ENCODE measurements around the gene RNF13. TPM values are rescaled to one million over a fixed set of nuclear protein-coding genes. Genes with fewer than 3 reads are reported as not detected.

RNF13 gene
- total RNA-seq, 1 experiment from 2014 or later: 28.9 TPM

DNA sequence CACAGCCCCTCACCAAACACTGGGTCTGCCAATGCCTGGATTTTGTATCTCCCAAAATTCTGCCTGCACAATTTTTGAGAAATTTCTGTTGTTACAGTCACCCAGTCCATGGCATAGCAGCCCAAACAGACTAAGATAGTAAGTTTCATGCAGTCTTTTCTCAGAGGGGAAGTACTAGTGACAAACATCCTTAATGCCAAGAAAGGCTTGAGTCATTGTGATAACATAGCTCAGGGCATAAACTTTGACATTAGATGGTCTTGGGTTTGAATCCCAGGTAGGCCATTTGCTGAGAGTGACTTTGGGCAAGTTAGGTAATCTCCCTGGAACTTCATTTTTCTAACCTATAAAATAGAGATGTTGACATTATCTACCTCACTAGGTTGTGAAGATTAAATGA, 193.8 kb downstream of the RNF13 start:
- TF ChIP-seq, protein P1, sequence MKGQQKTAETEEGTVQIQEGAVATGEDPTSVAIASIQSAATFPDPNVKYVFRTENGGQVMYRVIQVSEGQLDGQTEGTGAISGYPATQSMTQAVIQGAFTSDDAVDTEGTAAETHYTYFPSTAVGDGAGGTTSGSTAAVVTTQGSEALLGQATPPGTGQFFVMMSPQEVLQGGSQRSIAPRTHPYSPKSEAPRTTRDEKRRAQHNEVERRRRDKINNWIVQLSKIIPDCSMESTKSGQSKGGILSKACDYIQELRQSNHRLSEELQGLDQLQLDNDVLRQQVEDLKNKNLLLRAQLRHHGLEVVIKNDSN (CRISPR knock-in tag; IDR thresholded peaks at IDR 0.05): no peak
- TF ChIP-seq NFATC4 (CRISPR knock-in tag; IDR thresholded peaks at IDR 0.05) (no peak), ZNF423 (CRISPR knock-in tag; IDR thresholded peaks at IDR 0.05) (no peak), NFE2L1 (CRISPR knock-in tag; IDR thresholded peaks at IDR 0.05) (no peak), RORB (CRISPR knock-in tag; IDR thresholded peaks at IDR 0.05) (no peak), SMAD4 (CRISPR knock-in tag; IDR thresholded peaks at IDR 0.05) (no peak), PRRX2 (CRISPR knock-in tag; IDR thresholded peaks at IDR 0.05) (no peak), ESRRA (CRISPR knock-in tag; IDR thresholded peaks at IDR 0.05; ENCODE audit: borderline replicate concordance) (no peak), ZNF317 (CRISPR knock-in tag; IDR thresholded peaks at IDR 0.05; ENCODE audit: borderline replicate concordance, low read depth) (no peak), ZNF671 (CRISPR knock-in tag; IDR thresholded peaks at IDR 0.05) (no peak)
- TF ChIP-seq, protein P2, sequence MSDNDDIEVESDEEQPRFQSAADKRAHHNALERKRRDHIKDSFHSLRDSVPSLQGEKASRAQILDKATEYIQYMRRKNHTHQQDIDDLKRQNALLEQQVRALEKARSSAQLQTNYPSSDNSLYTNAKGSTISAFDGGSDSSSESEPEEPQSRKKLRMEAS (CRISPR knock-in tag; IDR thresholded peaks at IDR 0.05): no peak
- TF ChIP-seq, protein P3, sequence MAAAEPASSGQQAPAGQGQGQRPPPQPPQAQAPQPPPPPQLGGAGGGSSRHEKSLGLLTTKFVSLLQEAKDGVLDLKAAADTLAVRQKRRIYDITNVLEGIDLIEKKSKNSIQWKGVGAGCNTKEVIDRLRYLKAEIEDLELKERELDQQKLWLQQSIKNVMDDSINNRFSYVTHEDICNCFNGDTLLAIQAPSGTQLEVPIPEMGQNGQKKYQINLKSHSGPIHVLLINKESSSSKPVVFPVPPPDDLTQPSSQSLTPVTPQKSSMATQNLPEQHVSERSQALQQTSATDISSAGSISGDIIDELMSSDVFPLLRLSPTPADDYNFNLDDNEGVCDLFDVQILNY (CRISPR knock-in tag; IDR thresholded peaks at IDR 0.05): no peak
- TF ChIP-seq, protein P4, sequence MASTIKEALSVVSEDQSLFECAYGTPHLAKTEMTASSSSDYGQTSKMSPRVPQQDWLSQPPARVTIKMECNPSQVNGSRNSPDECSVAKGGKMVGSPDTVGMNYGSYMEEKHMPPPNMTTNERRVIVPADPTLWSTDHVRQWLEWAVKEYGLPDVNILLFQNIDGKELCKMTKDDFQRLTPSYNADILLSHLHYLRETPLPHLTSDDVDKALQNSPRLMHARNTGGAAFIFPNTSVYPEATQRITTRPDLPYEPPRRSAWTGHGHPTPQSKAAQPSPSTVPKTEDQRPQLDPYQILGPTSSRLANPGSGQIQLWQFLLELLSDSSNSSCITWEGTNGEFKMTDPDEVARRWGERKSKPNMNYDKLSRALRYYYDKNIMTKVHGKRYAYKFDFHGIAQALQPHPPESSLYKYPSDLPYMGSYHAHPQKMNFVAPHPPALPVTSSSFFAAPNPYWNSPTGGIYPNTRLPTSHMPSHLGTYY (CRISPR knock-in tag; IDR thresholded peaks at IDR 0.05): no peak
- TF ChIP-seq, protein P5, sequence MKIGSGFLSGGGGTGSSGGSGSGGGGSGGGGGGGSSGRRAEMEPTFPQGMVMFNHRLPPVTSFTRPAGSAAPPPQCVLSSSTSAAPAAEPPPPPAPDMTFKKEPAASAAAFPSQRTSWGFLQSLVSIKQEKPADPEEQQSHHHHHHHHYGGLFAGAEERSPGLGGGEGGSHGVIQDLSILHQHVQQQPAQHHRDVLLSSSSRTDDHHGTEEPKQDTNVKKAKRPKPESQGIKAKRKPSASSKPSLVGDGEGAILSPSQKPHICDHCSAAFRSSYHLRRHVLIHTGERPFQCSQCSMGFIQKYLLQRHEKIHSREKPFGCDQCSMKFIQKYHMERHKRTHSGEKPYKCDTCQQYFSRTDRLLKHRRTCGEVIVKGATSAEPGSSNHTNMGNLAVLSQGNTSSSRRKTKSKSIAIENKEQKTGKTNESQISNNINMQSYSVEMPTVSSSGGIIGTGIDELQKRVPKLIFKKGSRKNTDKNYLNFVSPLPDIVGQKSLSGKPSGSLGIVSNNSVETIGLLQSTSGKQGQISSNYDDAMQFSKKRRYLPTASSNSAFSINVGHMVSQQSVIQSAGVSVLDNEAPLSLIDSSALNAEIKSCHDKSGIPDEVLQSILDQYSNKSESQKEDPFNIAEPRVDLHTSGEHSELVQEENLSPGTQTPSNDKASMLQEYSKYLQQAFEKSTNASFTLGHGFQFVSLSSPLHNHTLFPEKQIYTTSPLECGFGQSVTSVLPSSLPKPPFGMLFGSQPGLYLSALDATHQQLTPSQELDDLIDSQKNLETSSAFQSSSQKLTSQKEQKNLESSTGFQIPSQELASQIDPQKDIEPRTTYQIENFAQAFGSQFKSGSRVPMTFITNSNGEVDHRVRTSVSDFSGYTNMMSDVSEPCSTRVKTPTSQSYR (CRISPR knock-in tag; IDR thresholded peaks at IDR 0.05): no peak
- TF ChIP-seq, protein P6, sequence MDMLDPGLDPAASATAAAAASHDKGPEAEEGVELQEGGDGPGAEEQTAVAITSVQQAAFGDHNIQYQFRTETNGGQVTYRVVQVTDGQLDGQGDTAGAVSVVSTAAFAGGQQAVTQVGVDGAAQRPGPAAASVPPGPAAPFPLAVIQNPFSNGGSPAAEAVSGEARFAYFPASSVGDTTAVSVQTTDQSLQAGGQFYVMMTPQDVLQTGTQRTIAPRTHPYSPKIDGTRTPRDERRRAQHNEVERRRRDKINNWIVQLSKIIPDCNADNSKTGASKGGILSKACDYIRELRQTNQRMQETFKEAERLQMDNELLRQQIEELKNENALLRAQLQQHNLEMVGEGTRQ (CRISPR knock-in tag; IDR thresholded peaks at IDR 0.05): no peak
- TF ChIP-seq, protein P7, sequence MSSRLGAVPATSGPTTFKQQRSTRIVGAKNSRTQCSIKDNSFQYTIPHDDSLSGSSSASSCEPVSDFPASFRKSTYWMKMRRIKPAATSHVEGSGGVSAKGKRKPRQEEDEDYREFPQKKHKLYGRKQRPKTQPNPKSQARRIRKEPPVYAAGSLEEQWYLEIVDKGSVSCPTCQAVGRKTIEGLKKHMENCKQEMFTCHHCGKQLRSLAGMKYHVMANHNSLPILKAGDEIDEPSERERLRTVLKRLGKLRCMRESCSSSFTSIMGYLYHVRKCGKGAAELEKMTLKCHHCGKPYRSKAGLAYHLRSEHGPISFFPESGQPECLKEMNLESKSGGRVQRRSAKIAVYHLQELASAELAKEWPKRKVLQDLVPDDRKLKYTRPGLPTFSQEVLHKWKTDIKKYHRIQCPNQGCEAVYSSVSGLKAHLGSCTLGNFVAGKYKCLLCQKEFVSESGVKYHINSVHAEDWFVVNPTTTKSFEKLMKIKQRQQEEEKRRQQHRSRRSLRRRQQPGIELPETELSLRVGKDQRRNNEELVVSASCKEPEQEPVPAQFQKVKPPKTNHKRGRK (CRISPR knock-in tag; IDR thresholded peaks at IDR 0.05; ENCODE audit: borderline replicate concordance): no peak
- TF ChIP-seq, protein P8, sequence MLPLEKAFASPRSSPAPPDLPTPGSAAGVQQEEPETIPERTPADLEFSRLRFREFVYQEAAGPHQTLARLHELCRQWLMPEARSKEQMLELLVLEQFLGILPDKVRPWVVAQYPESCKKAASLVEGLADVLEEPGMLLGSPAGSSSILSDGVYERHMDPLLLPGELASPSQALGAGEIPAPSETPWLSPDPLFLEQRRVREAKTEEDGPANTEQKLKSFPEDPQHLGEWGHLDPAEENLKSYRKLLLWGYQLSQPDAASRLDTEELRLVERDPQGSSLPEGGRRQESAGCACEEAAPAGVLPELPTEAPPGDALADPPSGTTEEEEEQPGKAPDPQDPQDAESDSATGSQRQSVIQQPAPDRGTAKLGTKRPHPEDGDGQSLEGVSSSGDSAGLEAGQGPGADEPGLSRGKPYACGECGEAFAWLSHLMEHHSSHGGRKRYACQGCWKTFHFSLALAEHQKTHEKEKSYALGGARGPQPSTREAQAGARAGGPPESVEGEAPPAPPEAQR (CRISPR knock-in tag; IDR thresholded peaks at IDR 0.05): no peak
- POLR2A ChIA-PET: no interaction called here
- Mint-ChIP-seq H3K4me1 (no peaks in the 10 kb centered on the region), H3K9me3 (peaks cover 6% of the 10 kb centered on the region; the same call in 1 of the 2 replicates), H3K27me3 (ENCODE audit: low read depth) (no peaks in the 10 kb centered on the region), H3K4me3 (no peak overlapping the region), H3K27ac (no peak overlapping the region), H3K36me3 (no peaks in the 10 kb centered on the region)
- ATAC-seq (no peak), DNase-seq (ENCODE audit: low spot score) (no peak)
- CTCF ChIA-PET: interaction anchor here (0.7 kb wide), 1 partner anchor 31 kb away, joined by 3 read pairs; no protein-coding TSS in a partner anchor

Other genes with a start within 250 kb of the RNF13 start
- 24.6 to 30.0 TPM (median 25.5 TPM) in 3 replicates for gene WWTR1, start 155.2 kb upstream of the RNF13 start, total RNA-seq (2021)
- gene COMMD2, start 60.7 kb upstream of the RNF13 start, total RNA-seq (2021): 51.3 to 52.9 TPM (median 52.1 TPM) in 3 replicates
- not detected in 3 replicates for gene ANKUB1, start 20.7 kb upstream of the RNF13 start, total RNA-seq (2021)
- gene PFN2, start 157.7 kb downstream of the RNF13 start, total RNA-seq (2021): 158 to 174 TPM (median 161 TPM) in 3 replicates

All from WTC11 (cell line).